Measurements from ENCODE around the gene PAQR6.
A peak's percentile ranks its signal among the peaks of the same experiment; 100 is the strongest.
"Not testable (repeated sequence)": the region's sequence is repeated elsewhere in the genome, so short reads cannot be mapped to it uniquely, and the experiment has no call there.

PAQR6 gene

DNA sequence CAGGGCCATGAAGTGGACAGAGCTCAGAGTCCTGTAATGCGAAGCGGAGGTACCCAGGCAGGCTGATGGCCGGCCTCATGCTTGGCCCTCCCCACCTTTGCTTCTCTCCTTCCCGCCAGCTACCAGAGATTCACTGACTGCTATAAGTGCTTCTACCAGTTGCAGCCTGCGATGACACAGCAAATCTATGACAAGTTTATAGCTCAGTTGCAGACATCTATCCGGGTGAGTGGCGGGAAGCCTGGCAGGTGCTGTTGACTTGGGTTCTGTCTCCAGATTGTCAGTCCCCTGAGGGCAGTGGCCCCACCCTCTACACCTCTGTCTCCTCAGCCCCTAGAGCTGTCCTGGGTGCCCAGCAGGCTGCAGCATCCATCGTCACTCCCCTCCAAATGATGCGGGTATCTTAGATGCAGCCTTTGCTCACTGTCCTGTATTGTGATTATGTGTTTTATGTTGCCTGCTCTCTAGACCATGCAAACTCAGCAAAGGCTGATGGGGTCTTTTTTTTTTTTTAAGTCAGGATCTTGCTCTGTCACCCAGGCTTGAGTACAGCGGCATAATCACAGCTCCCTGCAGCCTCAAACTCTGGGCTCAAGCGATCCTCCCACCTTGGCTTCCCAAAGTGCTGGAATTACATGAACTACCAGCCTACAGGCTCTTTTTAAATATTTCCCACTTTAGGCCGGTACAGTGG is 15.5 kb downstream of the PAQR6 start:
- H3K27ac Mint-ChIP-seq = peak overlapping the region; percentile 40
- no peak for DNase-seq
- H3K4me3 Mint-ChIP-seq = no peak overlapping the region
- H3K36me3 Mint-ChIP-seq (ENCODE audit: low read depth) = peaks cover 83% of the 10 kb centered on the region
- no peaks in the 10 kb centered on the region for H3K27me3 Mint-ChIP-seq
- no peaks in the 10 kb centered on the region for H3K9me3 Mint-ChIP-seq
- peaks cover 15% of the 10 kb centered on the region for H3K4me1 Mint-ChIP-seq (ENCODE audit: low read depth)

DNA sequence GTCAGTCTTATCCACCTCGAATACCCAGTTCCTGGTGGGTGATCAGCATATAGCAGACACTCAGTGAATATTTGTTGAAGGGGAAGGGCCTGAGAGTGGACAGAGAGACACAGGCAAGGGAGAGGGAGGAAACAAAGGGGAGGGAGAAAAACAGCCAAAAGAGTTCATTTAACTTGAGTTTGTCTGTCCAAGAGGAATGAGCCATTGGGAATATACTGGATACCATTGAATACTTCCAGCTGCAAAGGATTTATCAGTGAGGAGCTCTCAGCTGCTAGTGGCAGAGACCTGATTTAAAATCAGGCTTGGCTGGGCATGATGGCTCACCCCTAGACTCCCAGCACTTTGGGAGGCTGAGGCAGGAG is 17.4 kb downstream of the PAQR6 start:
- Mint-ChIP-seq H3K27ac (no peak overlapping the region), H3K4me3 (no peak overlapping the region), H3K4me1 (ENCODE audit: low read depth) (peaks cover 26% of the 10 kb centered on the region), H3K36me3 (ENCODE audit: low read depth) (peaks cover 78% of the 10 kb centered on the region), H3K27me3 (no peaks in the 10 kb centered on the region), H3K9me3 (no peaks in the 10 kb centered on the region)
- no peak for DNase-seq

DNA sequence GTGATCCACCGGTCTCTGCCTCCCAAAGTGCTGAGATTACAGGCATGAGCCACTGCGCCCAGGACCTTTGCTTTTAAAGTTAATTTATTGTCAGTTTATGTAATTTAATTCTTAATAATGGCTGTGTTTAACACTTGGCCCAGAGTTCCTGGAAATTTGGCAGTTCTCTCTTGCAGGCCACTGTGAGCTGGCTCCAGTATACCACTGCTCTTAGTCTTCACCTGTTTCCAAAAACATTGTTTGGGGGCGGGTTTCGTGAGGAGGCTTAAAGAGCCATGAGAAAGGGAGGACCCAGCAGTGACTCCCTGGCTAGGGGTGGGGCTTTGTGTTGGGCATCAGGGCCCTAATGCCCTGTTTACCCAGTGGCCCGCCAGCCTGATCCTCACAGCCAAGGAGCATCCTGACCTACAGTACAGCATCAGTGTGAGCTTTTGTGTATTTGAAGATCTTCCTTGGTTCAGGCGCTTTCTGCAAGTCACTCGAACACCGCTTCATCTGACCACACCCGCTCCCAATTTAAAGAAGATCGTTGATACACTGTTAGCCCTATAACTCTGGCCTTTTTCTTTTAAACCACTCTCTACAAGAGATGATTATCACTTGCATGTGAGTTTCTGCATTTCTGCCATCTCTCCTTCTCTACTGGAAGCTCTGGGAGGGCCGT is 17.9 kb downstream of the PAQR6 start:
- DNase-seq = no peak
- Mint-ChIP-seq H3K4me1 (ENCODE audit: low read depth) (peaks cover 30% of the 10 kb centered on the region), H3K27ac (no peak overlapping the region), H3K27me3 (no peaks in the 10 kb centered on the region), H3K4me3 (no peak overlapping the region), H3K36me3 (ENCODE audit: low read depth) (peaks cover 76% of the 10 kb centered on the region), H3K9me3 (no peaks in the 10 kb centered on the region)

DNA sequence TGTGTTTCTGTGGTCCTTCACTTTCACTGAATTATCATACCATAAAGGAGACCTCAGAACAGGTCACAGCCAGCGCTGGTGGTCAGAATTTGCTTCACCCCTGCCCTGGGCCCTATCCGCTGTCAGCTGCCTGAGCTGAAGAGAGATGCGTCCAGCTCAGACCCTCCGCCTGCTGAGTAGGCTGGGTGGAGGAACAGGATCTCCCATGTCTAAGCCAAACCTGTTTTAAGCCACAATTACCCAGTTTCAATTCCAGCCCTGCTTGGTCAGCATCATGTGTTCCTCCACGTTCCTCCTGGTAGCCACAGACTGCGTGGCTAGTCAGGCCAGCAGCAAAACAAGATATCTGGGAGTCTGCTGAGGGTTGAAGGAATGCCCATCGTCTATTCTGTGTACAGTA is 19.4 kb downstream of the PAQR6 start:
- DNase-seq = no peak
- Mint-ChIP-seq H3K9me3 (no peaks in the 10 kb centered on the region), H3K27me3 (no peaks in the 10 kb centered on the region), H3K36me3 (ENCODE audit: low read depth) (peaks cover 72% of the 10 kb centered on the region), H3K4me3 (no peak overlapping the region), H3K27ac (peak overlapping the region; percentile 86), H3K4me1 (ENCODE audit: low read depth) (peaks cover 42% of the 10 kb centered on the region)

DNA sequence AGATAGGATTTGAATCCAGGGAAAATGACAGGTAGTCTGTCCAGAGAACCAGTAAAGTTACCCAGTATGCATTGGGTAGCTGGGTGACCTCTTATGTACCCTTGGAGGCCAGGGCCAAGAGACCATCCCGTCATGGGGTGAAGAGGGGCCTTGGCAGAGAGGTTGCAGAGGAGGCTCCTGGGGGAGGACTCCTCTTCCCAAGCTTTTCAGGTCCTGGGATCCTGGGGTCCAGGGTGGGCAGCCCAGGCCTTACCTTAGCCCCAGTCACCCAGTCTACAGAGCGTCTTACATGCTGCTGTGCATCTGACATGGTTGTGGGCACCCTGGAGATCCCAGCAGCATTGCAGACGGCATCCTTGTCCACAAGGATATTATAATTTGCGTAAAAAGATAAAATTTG is 21.1 kb downstream of the PAQR6 start:
- Mint-ChIP-seq H3K27ac (peak overlapping the region; percentile 93), H3K9me3 (no peaks in the 10 kb centered on the region), H3K4me1 (ENCODE audit: low read depth) (peaks cover 55% of the 10 kb centered on the region), H3K4me3 (no peak overlapping the region), H3K36me3 (ENCODE audit: low read depth) (peaks cover 76% of the 10 kb centered on the region), H3K27me3 (no peaks in the 10 kb centered on the region)
- no peak for DNase-seq

DNA sequence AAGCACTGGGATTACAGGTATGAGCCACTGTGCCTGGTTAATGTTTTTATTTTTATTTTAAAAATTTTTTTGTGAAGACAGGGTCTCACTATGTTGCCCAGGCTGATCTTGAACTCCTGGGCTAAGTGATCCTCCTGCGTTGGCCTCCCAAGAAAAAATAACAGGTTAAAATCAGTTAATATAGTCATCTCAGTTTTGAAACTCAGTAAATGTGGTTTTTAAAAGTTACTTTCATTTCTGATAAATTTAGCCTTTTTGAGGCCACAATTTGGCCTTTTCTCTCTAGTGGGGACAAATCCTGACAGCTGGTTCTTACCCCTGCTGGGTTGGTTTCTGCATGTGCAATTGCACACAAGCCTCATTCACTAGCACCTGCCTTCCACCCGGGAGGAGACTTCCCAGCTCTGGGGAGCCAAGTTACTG is 21.7 kb downstream of the PAQR6 start:
- Mint-ChIP-seq H3K4me3 (peak overlapping the region; percentile 16), H3K27me3 (no peaks in the 10 kb centered on the region), H3K36me3 (ENCODE audit: low read depth) (peaks cover 80% of the 10 kb centered on the region), H3K4me1 (ENCODE audit: low read depth) (peaks cover 60% of the 10 kb centered on the region), H3K9me3 (no peaks in the 10 kb centered on the region), H3K27ac (peak overlapping the region; percentile 95)
- DNase-seq = peak; percentile 49

DNA sequence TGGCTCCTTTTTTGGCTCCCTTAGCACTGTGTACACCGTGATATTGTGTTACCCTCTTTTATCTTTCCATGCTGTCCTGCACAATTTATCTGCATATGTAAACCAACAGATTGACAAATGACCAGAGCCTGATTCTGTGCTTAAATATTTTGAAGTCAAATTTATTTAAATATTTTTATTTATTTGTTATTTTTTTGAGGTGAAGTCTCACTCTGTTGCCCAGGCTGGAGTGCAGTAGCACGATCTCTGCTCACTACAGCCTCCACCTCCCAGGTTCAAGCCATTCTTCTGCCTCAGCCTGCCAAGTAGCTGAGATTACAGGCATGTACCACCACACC is 22.2 kb downstream of the PAQR6 start:
- H3K27ac Mint-ChIP-seq = peak overlapping the region; percentile 95
- peaks cover 83% of the 10 kb centered on the region for H3K36me3 Mint-ChIP-seq (ENCODE audit: low read depth)
- H3K4me3 Mint-ChIP-seq = peak overlapping the region; percentile 37

DNA sequence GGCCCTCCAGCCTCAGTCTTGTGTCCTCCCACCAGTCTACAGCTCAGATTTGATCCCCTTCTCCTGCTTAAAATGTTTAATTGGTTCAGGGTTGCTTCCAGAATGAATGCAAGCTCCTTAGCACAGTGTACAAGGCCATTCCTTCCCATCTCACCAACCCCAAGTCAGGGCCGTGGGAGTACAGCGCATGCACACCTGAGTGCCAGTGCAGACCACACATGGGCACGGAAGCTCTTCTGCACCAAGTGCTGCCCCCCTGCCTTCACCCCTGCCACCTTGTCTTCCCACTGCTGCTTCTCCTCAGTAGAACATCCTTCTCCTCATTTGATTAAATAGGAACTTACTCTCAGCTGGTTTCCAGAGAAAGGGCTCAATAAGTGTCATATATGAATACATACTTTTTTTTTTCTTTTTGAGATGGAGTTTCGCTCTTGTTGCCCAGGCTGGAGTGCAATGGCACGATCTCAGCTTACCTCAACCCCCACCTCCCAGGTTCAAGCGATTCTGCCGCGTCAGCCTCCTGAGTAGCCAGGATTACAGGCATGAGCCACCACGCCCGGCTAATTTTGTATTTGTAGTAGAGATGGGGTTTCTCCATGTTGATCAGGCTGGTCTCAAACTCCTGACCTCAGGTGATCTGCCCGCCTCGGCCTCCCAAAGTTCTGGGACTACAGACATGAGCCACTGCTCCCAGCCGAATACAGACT is 25.7 kb downstream of the PAQR6 start:
- Mint-ChIP-seq H3K27me3 (no peaks in the 10 kb centered on the region), H3K9me3 (peaks cover 3% of the 10 kb centered on the region), H3K4me1 (ENCODE audit: low read depth) (peaks cover 84% of the 10 kb centered on the region), H3K36me3 (ENCODE audit: low read depth) (peaks cover 83% of the 10 kb centered on the region), H3K27ac (peak overlapping the region; percentile 99), H3K4me3 (peak overlapping the region; percentile 68)
- DNase-seq = peak; percentile 50

More for the DNA sequence above, 22.2 kb downstream of the PAQR6 start:
- H3K9me3 Mint-ChIP-seq = no peaks in the 10 kb centered on the region
- no peaks in the 10 kb centered on the region for H3K27me3 Mint-ChIP-seq
- no peak for DNase-seq
- H3K4me1 Mint-ChIP-seq (ENCODE audit: low read depth) = peaks cover 63% of the 10 kb centered on the region

DNA sequence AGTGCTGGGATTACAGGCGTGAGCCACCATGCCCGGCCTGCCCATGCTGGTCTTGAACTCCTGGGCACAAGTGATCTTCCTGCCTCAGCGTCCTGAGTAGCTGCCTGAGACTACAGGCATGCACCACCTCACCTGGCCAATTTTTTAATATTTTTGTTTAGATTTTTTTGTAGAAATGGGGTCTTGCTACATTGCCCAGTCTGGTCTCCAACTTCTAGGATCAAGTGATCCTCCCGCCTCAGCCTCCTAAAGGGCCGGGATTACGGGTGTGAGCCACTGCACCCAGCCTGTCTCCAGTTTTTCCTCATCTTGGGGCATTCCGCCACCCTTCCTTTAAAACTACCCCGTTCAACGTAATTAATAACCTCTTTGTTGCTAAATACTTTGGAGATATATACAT is 27.6 kb downstream of the PAQR6 start:
- H3K4me3 Mint-ChIP-seq = no peak overlapping the region
- H3K27me3 Mint-ChIP-seq = no peaks in the 10 kb centered on the region
- H3K36me3 Mint-ChIP-seq (ENCODE audit: low read depth) = peaks cover 79% of the 10 kb centered on the region
- peak overlapping the region; percentile 99 for H3K27ac Mint-ChIP-seq
- no peak for DNase-seq
- H3K9me3 Mint-ChIP-seq = peaks cover 3% of the 10 kb centered on the region
- H3K4me1 Mint-ChIP-seq (ENCODE audit: low read depth) = peaks cover 79% of the 10 kb centered on the region

DNA sequence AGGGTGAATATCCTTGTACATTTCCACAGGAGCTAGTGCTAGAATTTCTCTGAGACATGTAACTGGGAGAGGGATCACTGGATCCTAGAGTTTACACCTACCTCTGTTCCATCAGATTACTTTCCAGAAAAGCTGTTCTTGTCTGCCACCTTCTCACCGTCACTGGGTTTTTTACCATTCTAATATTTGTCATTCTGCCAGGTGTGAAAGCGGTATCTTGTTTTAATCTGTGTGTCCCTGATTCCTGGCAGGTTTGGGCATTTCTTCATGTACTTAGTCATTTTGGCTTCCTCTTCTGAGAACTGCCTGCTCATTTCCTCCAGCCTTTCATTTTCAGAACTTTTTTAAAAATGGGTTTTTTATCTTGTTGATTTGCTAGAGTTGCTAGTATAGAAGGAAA is 30.0 kb downstream of the PAQR6 start:
- Mint-ChIP-seq H3K4me3 (peak overlapping the region; percentile 72), H3K36me3 (ENCODE audit: low read depth) (peaks cover 84% of the 10 kb centered on the region), H3K4me1 (ENCODE audit: low read depth) (peaks cover 73% of the 10 kb centered on the region), H3K27me3 (no peaks in the 10 kb centered on the region), H3K9me3 (peaks cover 3% of the 10 kb centered on the region), H3K27ac (peak overlapping the region; percentile 99)
- no peak for DNase-seq

DNA sequence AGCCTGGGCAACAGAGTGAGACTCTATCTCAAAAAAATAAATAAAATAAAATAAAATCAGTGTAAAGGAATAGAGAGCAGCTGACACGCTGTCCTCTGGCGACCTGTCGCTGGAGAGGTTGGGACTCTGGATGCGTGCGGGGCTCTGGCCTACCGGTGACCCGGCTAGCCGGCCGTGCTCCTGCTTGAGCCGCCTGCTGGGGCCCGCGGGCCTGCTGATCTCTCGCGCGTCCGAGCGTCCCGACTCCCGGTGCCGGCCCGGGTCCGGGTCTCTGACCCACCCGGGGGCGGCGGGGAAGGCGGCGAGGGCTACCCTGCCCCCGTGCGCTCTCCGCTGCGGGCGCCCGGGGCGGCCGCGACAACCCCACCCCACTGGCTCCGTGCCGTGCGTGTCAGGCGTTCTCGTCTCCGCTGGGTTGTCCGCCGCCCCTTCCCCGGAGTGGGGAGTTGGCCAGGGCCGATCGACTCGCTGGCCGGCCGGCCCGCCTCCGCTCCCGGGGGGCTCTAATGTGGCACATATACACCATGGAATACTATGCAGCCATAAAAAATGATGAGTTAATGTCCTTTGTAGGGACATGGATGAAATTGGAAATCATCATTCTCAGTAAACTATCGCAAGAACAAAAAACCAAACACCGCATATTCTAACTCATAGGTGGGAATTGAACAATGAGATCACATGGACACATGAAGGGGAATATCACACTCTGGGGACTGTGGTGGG is 31.3 kb downstream of the PAQR6 start:
- not testable (repeated sequence) for H3K27me3 Mint-ChIP-seq, H3K9me3 Mint-ChIP-seq, DNase-seq, H3K4me3 Mint-ChIP-seq
- H3K27ac Mint-ChIP-seq = peak overlapping the region; percentile 97
- peaks cover 85% of the 10 kb centered on the region for H3K36me3 Mint-ChIP-seq (ENCODE audit: low read depth)
- peaks cover 70% of the 10 kb centered on the region for H3K4me1 Mint-ChIP-seq (ENCODE audit: low read depth)

DNA sequence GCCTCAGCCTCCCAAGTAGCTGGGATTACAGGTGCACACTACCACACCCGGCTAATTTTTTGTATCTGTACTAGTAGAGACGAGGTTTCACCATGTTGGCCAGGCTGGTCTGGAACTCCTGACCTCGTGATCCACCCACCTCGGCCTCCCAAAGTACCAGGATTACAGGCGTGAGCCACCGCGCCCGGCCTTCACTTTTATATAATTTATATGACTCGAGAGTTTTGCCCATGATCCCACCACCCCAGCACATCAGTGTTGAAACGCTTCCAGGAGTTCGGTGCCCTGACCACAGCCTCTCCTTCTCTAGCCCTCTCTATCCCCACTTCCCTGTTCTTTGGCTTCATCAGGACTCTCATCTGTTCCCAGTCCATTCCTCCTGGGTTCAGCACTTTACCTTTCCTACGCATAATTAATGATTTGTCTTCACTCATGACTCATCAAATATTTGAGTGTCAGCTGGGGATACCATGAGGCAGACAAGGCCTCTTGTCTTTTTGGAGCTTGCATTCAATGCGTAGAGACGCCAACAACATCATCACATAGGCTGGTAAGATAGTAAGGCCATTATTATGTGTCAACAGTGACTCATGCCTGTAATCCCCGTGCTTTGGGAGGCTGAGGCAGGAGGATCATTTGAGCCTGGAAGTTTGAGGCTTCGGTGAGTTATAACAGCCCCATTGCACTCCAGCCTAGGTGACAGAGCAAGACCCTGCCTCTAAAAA is 33.7 kb downstream of the PAQR6 start:
- Mint-ChIP-seq H3K27ac (peak overlapping the region; percentile 97), H3K27me3 (no peaks in the 10 kb centered on the region), H3K9me3 (peaks cover 1% of the 10 kb centered on the region), H3K4me1 (ENCODE audit: low read depth) (peaks cover 51% of the 10 kb centered on the region), H3K4me3 (peak overlapping the region; percentile 95), H3K36me3 (ENCODE audit: low read depth) (peaks cover 85% of the 10 kb centered on the region)
- DNase-seq = peak; percentile 56

DNA sequence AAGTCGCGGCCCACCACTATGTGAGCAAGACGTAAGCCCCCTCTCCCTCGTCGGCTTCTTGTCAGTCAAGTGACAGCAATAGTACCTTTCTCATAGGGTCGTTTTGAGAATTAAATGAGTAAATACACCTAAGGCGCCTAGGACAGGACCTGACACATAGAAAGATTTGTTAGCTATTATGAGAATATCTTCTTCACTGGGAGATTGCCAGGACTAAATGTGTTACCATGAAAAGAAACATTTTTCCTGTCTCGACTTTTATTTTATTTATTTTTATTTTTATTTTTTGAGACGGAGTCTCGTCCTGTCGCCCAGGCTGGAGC is 34.3 kb downstream of the PAQR6 start:
- H3K4me3 Mint-ChIP-seq = peak overlapping the region; percentile 95
- peak overlapping the region; percentile 97 for H3K27ac Mint-ChIP-seq
- no peaks in the 10 kb centered on the region for H3K9me3 Mint-ChIP-seq
- no peak for DNase-seq
- H3K36me3 Mint-ChIP-seq (ENCODE audit: low read depth) = peaks cover 88% of the 10 kb centered on the region
- H3K4me1 Mint-ChIP-seq (ENCODE audit: low read depth) = peaks cover 48% of the 10 kb centered on the region
- no peaks in the 10 kb centered on the region for H3K27me3 Mint-ChIP-seq
